ENCODE measurements around the gene NT5M.

NT5M gene

GRCh38 chr17:17348872-17349723 lies 45.9 kb downstream of the NT5M start:
- Histone ChIP-seq H3K27ac (ENCODE audit: low read length, poor library complexity, severe bottlenecking) (no peak overlapping the region), H3K23ac (ENCODE audit: low read length in 2 of 2) (no peak overlapping the region), H3K9ac (ENCODE audit: low read length) (no peak overlapping the region), H2BK15ac (ENCODE audit: low read depth, poor library complexity, severe bottlenecking) (no peak overlapping the region), H4K8ac (ENCODE audit: low read length) (no peak overlapping the region), H3K4me1 (ENCODE audit: control insufficient read depth, insufficient read depth, low read depth, low read length) (peaks cover 33% of the 10 kb centered on the region), H3K14ac (ENCODE audit: low read length in 2 of 2) (no peak overlapping the region), H3K18ac (ENCODE audit: low read depth in 1 of 2, low read length in 2 of 2) (no peak overlapping the region), H3K79me1 (replicated peaks; ENCODE audit: low read length, poor library complexity, severe bottlenecking) (no peaks in the 10 kb centered on the region), H3K4me3 (ENCODE audit: insufficient read depth in 1 of 2, low read depth in 1 of 2, low read length in 2 of 2) (no peak overlapping the region), H2BK5ac (ENCODE audit: low read depth, low read length, poor library complexity, severe bottlenecking) (no peak overlapping the region), H3K4ac (ENCODE audit: low read depth in 1 of 2, low read length in 2 of 2) (no peak overlapping the region), H2BK120ac (ENCODE audit: low read depth, low read length) (no peak overlapping the region), H3K27me3 (ENCODE audit: control insufficient read depth in 1 of 2, insufficient read depth in 1 of 2, low read length in 2 of 2) (peaks cover 0 to 3% of the 10 kb centered on the region in 2 experiments), H3K36me3 (ENCODE audit: control insufficient read depth in 1 of 2, insufficient read depth in 2 of 2, low read depth in 1 of 2, low read length in 2 of 2) (no peaks in the 10 kb centered on the region), H2AK5ac (ENCODE audit: low read length, severe bottlenecking) (no peak overlapping the region), H3K9me3 (ENCODE audit: control insufficient read depth, low read length) (no peaks in the 10 kb centered on the region), H2BK12ac (ENCODE audit: low read length in 2 of 2) (no peak overlapping the region), H2AFZ (ENCODE audit: low read depth, low read length) (no peak overlapping the region), H4K91ac (ENCODE audit: low read length) (no peak overlapping the region), H3K4me2 (ENCODE audit: low read length, poor library complexity, severe bottlenecking) (no peak overlapping the region)
- DNase-seq = no peak
- 79% methylated on average over 10 of the region's 11 CpGs for WGBS

- Histone ChIP-seq H2AFZ (ENCODE audit: low read depth, low read length) (no peak overlapping the region), H2BK5ac (ENCODE audit: low read depth, low read length, poor library complexity, severe bottlenecking) (no peak overlapping the region)
- 91% methylated on average over 14 of the region's 14 CpGs for WGBS
Measured at GRCh38 chr17:17349724-17350106, 46.5 kb downstream of the NT5M start.

GRCh38 chr17:17350491-17351355 lies 47.5 kb downstream of the NT5M start:
- WGBS = 81% methylated on average over 19 of the region's 19 CpGs
- no peak overlapping the region for H3K14ac ChIP-seq (ENCODE audit: low read length in 2 of 2)

More at GRCh38 chr17:17349724-17350106, 46.5 kb downstream of the NT5M start:
- Histone ChIP-seq H4K91ac (ENCODE audit: low read length) (no peak overlapping the region), H3K4me3 (ENCODE audit: insufficient read depth in 1 of 2, low read depth in 1 of 2, low read length in 2 of 2) (no peak overlapping the region), H4K8ac (ENCODE audit: low read length) (no peak overlapping the region), H3K27me3 (ENCODE audit: control insufficient read depth in 1 of 2, insufficient read depth in 1 of 2, low read length in 2 of 2) (peaks cover 0 to 3% of the 10 kb centered on the region in 2 experiments), H3K14ac (ENCODE audit: low read length in 2 of 2) (no peak overlapping the region), H3K9ac (ENCODE audit: low read length) (no peak overlapping the region), H2BK15ac (ENCODE audit: low read depth, poor library complexity, severe bottlenecking) (no peak overlapping the region), H3K4me2 (ENCODE audit: low read length, poor library complexity, severe bottlenecking) (no peak overlapping the region), H3K36me3 (ENCODE audit: control insufficient read depth in 1 of 2, insufficient read depth in 2 of 2, low read depth in 1 of 2, low read length in 2 of 2) (no peaks in the 10 kb centered on the region), H3K23ac (ENCODE audit: low read length in 2 of 2) (no peak overlapping the region), H2AK5ac (ENCODE audit: low read length, severe bottlenecking) (no peak overlapping the region), H3K4ac (ENCODE audit: low read depth in 1 of 2, low read length in 2 of 2) (no peak overlapping the region), H2BK120ac (ENCODE audit: low read depth, low read length) (no peak overlapping the region), H3K9me3 (ENCODE audit: control insufficient read depth, low read length) (no peaks in the 10 kb centered on the region), H3K18ac (ENCODE audit: low read depth in 1 of 2, low read length in 2 of 2) (no peak overlapping the region), H3K79me1 (replicated peaks; ENCODE audit: low read length, poor library complexity, severe bottlenecking) (no peaks in the 10 kb centered on the region), H2BK12ac (ENCODE audit: low read length in 2 of 2) (no peak overlapping the region), H3K27ac (ENCODE audit: low read length, poor library complexity, severe bottlenecking) (no peak overlapping the region), H3K4me1 (ENCODE audit: control insufficient read depth, insufficient read depth, low read depth, low read length) (peaks cover 33% of the 10 kb centered on the region)
- DNase-seq = no peak

More at GRCh38 chr17:17350491-17351355, 47.5 kb downstream of the NT5M start:
- Histone ChIP-seq H3K18ac (ENCODE audit: low read depth in 1 of 2, low read length in 2 of 2) (no peak overlapping the region), H2BK12ac (ENCODE audit: low read length in 2 of 2) (peak overlapping the region in 1 of 2 experiments; percentile 21), H3K79me1 (replicated peaks; ENCODE audit: low read length, poor library complexity, severe bottlenecking) (no peaks in the 10 kb centered on the region), H3K4me1 (ENCODE audit: control insufficient read depth, insufficient read depth, low read depth, low read length) (peaks cover 31% of the 10 kb centered on the region), H2AFZ (ENCODE audit: low read depth, low read length) (no peak overlapping the region), H2BK120ac (ENCODE audit: low read depth, low read length) (no peak overlapping the region), H3K36me3 (ENCODE audit: control insufficient read depth in 1 of 2, insufficient read depth in 2 of 2, low read depth in 1 of 2, low read length in 2 of 2) (no peaks in the 10 kb centered on the region), H3K4ac (ENCODE audit: low read depth in 1 of 2, low read length in 2 of 2) (peak overlapping the region in 1 of 2 experiments; percentile 35), H3K4me3 (ENCODE audit: insufficient read depth in 1 of 2, low read depth in 1 of 2, low read length in 2 of 2) (no peak overlapping the region), H3K27me3 (ENCODE audit: control insufficient read depth in 1 of 2, insufficient read depth in 1 of 2, low read length in 2 of 2) (peaks cover 0 to 3% of the 10 kb centered on the region in 2 experiments), H3K27ac (ENCODE audit: low read length, poor library complexity, severe bottlenecking) (no peak overlapping the region), H3K9ac (ENCODE audit: low read length) (no peak overlapping the region), H2BK15ac (ENCODE audit: low read depth, poor library complexity, severe bottlenecking) (peak overlapping the region; percentile 57), H3K23ac (ENCODE audit: low read length in 2 of 2) (no peak overlapping the region), H4K8ac (ENCODE audit: low read length) (peak overlapping the region; percentile 24), H2AK5ac (ENCODE audit: low read length, severe bottlenecking) (peak overlapping the region; percentile 10), H4K91ac (ENCODE audit: low read length) (peak overlapping the region; percentile 87), H2BK5ac (ENCODE audit: low read depth, low read length, poor library complexity, severe bottlenecking) (no peak overlapping the region), H3K9me3 (ENCODE audit: control insufficient read depth, low read length) (no peaks in the 10 kb centered on the region), H3K4me2 (ENCODE audit: low read length, poor library complexity, severe bottlenecking) (no peak overlapping the region)
- DNase-seq = peak; percentile 39

Measured in mesenchymal stem cell (in vitro differentiated cells and primary cell).